ENCODE measurements around the gene RIN1.

DNA sequence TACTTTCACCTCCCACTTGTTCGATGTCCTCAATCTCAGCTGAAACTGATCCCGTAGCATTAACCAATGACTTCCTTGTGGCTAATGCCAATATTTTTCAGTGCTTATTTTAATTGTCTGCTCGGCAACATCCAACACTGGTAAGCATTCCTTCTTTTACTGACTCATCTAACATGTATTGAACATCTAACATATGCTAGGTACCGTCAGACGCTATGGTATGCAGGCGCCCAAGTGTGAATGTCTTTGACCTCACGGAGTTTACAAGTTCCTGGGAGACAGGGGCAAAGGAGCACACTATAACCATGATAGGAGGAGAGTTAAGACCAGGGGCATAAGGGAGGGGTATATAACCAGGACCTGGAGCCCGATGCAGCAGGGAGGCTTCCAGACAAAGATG lies 6.9 kb upstream of the RIN1 start:
- no peak for TF ChIP-seq EZH2phosphoT487 (IDR thresholded peaks at IDR 0.05; ENCODE audit: unreplicated experiment)
- no peak for TF ChIP-seq CTCF (conservative IDR thresholded peaks at IDR 0.05; ENCODE audit: low read depth in 2 of 2)
